SU-DHL-6 (cell line): ENCODE data around the gene MAP4K5.

ENCODE experiments used
- H2AFZ ChIP-seq: fragments of 200-600 bp; sonication (generic); 2 replicates; pipeline ENCODE4 v1.6.1; 2014; ENCODE audit warnings: low read depth, mild to moderate bottlenecking, moderate library complexity, mixed read lengths, antibody characterized with exemption, low read length; ENCODE audit not compliant: severe bottlenecking
- H3F3A ChIP-seq: fragments of 200-600 bp; shearing (Covaris generic); 2 replicates; pipeline ENCODE4 v1.6.0; 2016; ENCODE audit warnings: antibody characterized with exemption, mild to moderate bottlenecking; ENCODE audit not compliant: insufficient read depth
- H3K27ac ChIP-seq: fragments of 200-600 bp; sonication (generic); 2 replicates; pipeline ENCODE4 v1.5.1; 2016; ENCODE audit warnings: low read depth, mild to moderate bottlenecking, low read length, moderate library complexity, mixed read lengths
- H3K27me3 ChIP-seq: fragments of 200-600 bp; sonication (generic), shearing (Covaris generic); 2 replicates; pipeline ENCODE4 v1.6.0; 2014; ENCODE audit warnings: mild to moderate bottlenecking, low read length
- H3K36me3 ChIP-seq: fragments of 200-600 bp; sonication (generic); 2 replicates; pipeline ENCODE4 v1.6.1; 2014; ENCODE audit warnings: mild to moderate bottlenecking, low read length, mixed read lengths
- H3K4me2 ChIP-seq: fragments of 300-600, 200-600 bp; shearing (Covaris generic), sonication (generic); 2 replicates; pipeline ENCODE4 v1.6.0; 2014; ENCODE audit warnings: low read length, low read depth, mild to moderate bottlenecking; ENCODE audit not compliant: poor library complexity, severe bottlenecking
- H3K4me3 ChIP-seq: fragments of 200-600 bp; sonication (generic); 2 replicates; pipeline ENCODE4 v1.5.1; 2014; ENCODE audit warnings: antibody characterized with exemption, low read length, mild to moderate bottlenecking, mixed read lengths; ENCODE audit not compliant: insufficient read depth, poor library complexity, severe bottlenecking
- H3K79me2 ChIP-seq: fragments of 200-600 bp; sonication (generic); 2 replicates; pipeline ENCODE4 v1.6.1; 2014; ENCODE audit warnings: mild to moderate bottlenecking, low read length, moderate library complexity; ENCODE audit not compliant: insufficient read depth
- H3K9ac ChIP-seq: fragments of 200-600 bp; sonication (generic); 2 replicates; pipeline ENCODE4 v1.7.0; 2014; ENCODE audit warnings: mild to moderate bottlenecking, low read length
- H3K9me2 ChIP-seq: fragments of 200-600 bp; sonication (generic); replicated peaks from 2 replicates; pipeline ENCODE4 v1.6.1; 2014; ENCODE audit warnings: low read length; ENCODE audit not compliant: insufficient read depth
- H3K9me3 ChIP-seq: fragments of 200-600 bp; sonication (generic); 2 replicates; pipeline ENCODE4 v1.6.1; 2014; ENCODE audit warnings: low read length, mixed read lengths; ENCODE audit not compliant: insufficient read depth
- H4K20me1 ChIP-seq: fragments of 200-600 bp; sonication (generic); 2 replicates; pipeline ENCODE4 v1.6.1; 2014; ENCODE audit warnings: low read depth, mild to moderate bottlenecking, antibody characterized with exemption, low read length, moderate library complexity, mixed read lengths
- CTCF ChIP-seq: fragments of 200-600 bp; sonication (generic); IDR thresholded peaks from one replicate; pipeline ENCODE4 v1.5.1; 2017; ENCODE audit warnings: antibody characterized with exemption, mild to moderate bottlenecking, low read length, moderate library complexity; ENCODE audit not compliant: insufficient read depth, poor library complexity, severe bottlenecking
- EZH2phosphoT487 ChIP-seq: fragments of 200-600 bp; sonication (generic), shearing (Covaris generic); conservative IDR thresholded peaks from 2 replicates; pipeline ENCODE4 v1.6.1; 2018; ENCODE audit warnings: mild to moderate bottlenecking, antibody characterized with exemption, low read length, moderate library complexity, mixed read lengths

MAP4K5 gene

GRCh38 chr14:50573862-50574261 lies 41.5 kb upstream of the MAP4K5 start:
- H3F3A ChIP-seq, result no peaks in the 10 kb centered on the region

GRCh38 chr14:50569714-50570274 lies 37.4 kb upstream of the MAP4K5 start:
- Histone ChIP-seq H3K36me3 (0 out of 2 replicates have a peak, but pooled peaks cover 3% of the 10 kb centered on the region), H4K20me1 (no peaks in the 10 kb centered on the region), H3K9me2 (no peaks in the 10 kb centered on the region), H2AFZ (no peak overlapping the region), H3K27me3 (no peaks in the 10 kb centered on the region), H3K4me3 (no peak overlapping the region), H3F3A (no peaks in the 10 kb centered on the region), H3K9ac (no peak overlapping the region), H3K79me2 (no peaks in the 10 kb centered on the region), H3K4me2 (no peak overlapping the region), H3K9me3 (peaks cover 6% of the 10 kb centered on the region; the same call in 1 of the 2 replicates), H3K27ac (no peak overlapping the region)
- TF ChIP-seq EZH2phosphoT487 (no peak), CTCF (no peak)

More at GRCh38 chr14:50573862-50574261, 41.5 kb upstream of the MAP4K5 start:
- H3K9me2 ChIP-seq, result no peaks in the 10 kb centered on the region
- no peak overlapping the region for H2AFZ ChIP-seq
- no peak overlapping the region for H3K27ac ChIP-seq
- H3K79me2 ChIP-seq, result no peaks in the 10 kb centered on the region
- TF ChIP-seq EZH2phosphoT487, result no peak
- no peak for TF ChIP-seq CTCF
- H3K4me2 ChIP-seq, result no peak overlapping the region
- no peaks in the 10 kb centered on the region for H3K27me3 ChIP-seq
- no peak overlapping the region for H3K4me3 ChIP-seq
- no peak overlapping the region for H3K9ac ChIP-seq
- 0 out of 2 replicates have a peak, but pooled peaks cover 3% of the 10 kb centered on the region for H3K36me3 ChIP-seq
- peaks cover 6% of the 10 kb centered on the region; the same call in 1 of the 2 replicates for H3K9me3 ChIP-seq
- H4K20me1 ChIP-seq, result no peaks in the 10 kb centered on the region

GRCh38 chr14:50562841-50563240 lies 30.5 kb upstream of the MAP4K5 start:
- Histone ChIP-seq H3K9me2 (no peaks in the 10 kb centered on the region), H3K27ac (no peak overlapping the region), H3K9ac (no peak overlapping the region), H3K9me3 (no peaks in the 10 kb centered on the region), H3K4me3 (no peak overlapping the region), H3F3A (no peaks in the 10 kb centered on the region), H3K27me3 (no peaks in the 10 kb centered on the region), H3K36me3 (no peaks in the 10 kb centered on the region), H2AFZ (no peak overlapping the region), H3K79me2 (no peaks in the 10 kb centered on the region), H3K4me2 (no peak overlapping the region), H4K20me1 (no peaks in the 10 kb centered on the region)
- TF ChIP-seq EZH2phosphoT487 (no peak), CTCF (no peak)
